ENCODE results near the gene ARID1B. TPM values are rescaled to one million over a fixed set of nuclear protein-coding genes. Genes with fewer than 3 reads are reported as not detected.

Gene ARID1B
- total RNA-seq, 1 experiment from 2014 or later: 91.7 TPM

- in situ Hi-C loops (cut with HindIII; ENCODE audit: low pct_unique_long_range_greater_than_20kb, low sequenced_read_pairs): no loop called here
- Histone ChIP-seq H3K27me3 (ENCODE audit: control insufficient read depth, insufficient read depth, low read length) (no peaks in the 10 kb centered on the region), H3K36me3 (ENCODE audit: control insufficient read depth, insufficient read depth, low read length) (no peaks in the 10 kb centered on the region), H3K4me3 (ENCODE audit: low read depth in 2 of 2, low read length in 2 of 2) (no peak overlapping the region), H3K4me1 (ENCODE audit: control insufficient read depth, insufficient read depth, low read length) (peaks cover 18% of the 10 kb centered on the region), H3K27ac (ENCODE audit: low read length) (no peak overlapping the region), H3K9me3 (ENCODE audit: control insufficient read depth, insufficient read depth, low read depth, low read length) (no peaks in the 10 kb centered on the region)
- DNase-seq (ENCODE audit: low read depth, low spot score) (no peak), ATAC-seq (no peak)
- TF ChIP-seq REST (IDR thresholded peaks at IDR 0.05; ENCODE audit: insufficient read depth in 1 of 2, low read depth in 2 of 2, low read length in 1 of 2) (no peak), CTCF (IDR thresholded peaks at IDR 0.05) (no peak), TCF7L2 (IDR thresholded peaks at IDR 0.05; ENCODE audit: low read depth, low read length) (no peak), POLR2AphosphoS5 (IDR thresholded peaks at IDR 0.05; ENCODE audit: low read depth, low read length) (no peak), SIN3A (IDR thresholded peaks at IDR 0.05; ENCODE audit: borderline replicate concordance, insufficient read depth, low read depth, low read length) (no peak)
- BruUV-seq (replicated peaks): no TSS peak
- ChIA-PET POLR2A (interaction anchor here (0.5 kb wide), 1 partner anchor 91 kb away, joined by 11 read pairs; no protein-coding TSS in a partner anchor), CTCF (no interaction called here)
- intact Hi-C loops (cut with micrococcal nuclease; ENCODE audit: unreplicated experiment): no loop called here
These were observed 47.0 kb downstream of the ARID1B start for GRCh38 chr6:156824142-156824541.

- DNase-seq (ENCODE audit: low read depth, low spot score): no peak
- Histone ChIP-seq H3K9me3 (ENCODE audit: control insufficient read depth, insufficient read depth, low read depth, low read length) (no peaks in the 10 kb centered on the region), H3K27me3 (ENCODE audit: control insufficient read depth, insufficient read depth, low read length) (no peaks in the 10 kb centered on the region), H3K4me1 (ENCODE audit: control insufficient read depth, insufficient read depth, low read length) (peaks cover 18% of the 10 kb centered on the region), H3K36me3 (ENCODE audit: control insufficient read depth, insufficient read depth, low read length) (peaks cover 5% of the 10 kb centered on the region; the same call in 1 of the 2 replicates), H3K27ac (ENCODE audit: low read length) (no peak overlapping the region), H3K4me3 (ENCODE audit: low read depth in 2 of 2, low read length in 2 of 2) (no peak overlapping the region)
- in situ Hi-C loops (cut with HindIII; ENCODE audit: low pct_unique_long_range_greater_than_20kb, low sequenced_read_pairs): no loop called here
- no peak for TF ChIP-seq TCF7L2 (IDR thresholded peaks at IDR 0.05; ENCODE audit: low read depth, low read length)
- no peak for TF ChIP-seq POLR2AphosphoS5 (IDR thresholded peaks at IDR 0.05; ENCODE audit: low read depth, low read length)
- ChIA-PET CTCF (interaction anchor here (0.6 kb wide), 1 partner anchor 425 kb away, joined by 7 read pairs; no protein-coding TSS in a partner anchor), POLR2A (no interaction called here)
- ATAC-seq: no peak
- intact Hi-C loops (cut with micrococcal nuclease; ENCODE audit: unreplicated experiment): no loop called here
- BruUV-seq (replicated peaks): no TSS peak
These were observed 48.3 kb downstream of the ARID1B start for GRCh38 chr6:156825475-156825874.

GRCh38 chr6:156826290-156826955 lies 49.2 kb downstream of the ARID1B start:
- no peak overlapping the region for H3K27ac ChIP-seq (ENCODE audit: low read length)
- H3K9me3 ChIP-seq (ENCODE audit: control insufficient read depth, insufficient read depth, low read depth, low read length): no peaks in the 10 kb centered on the region
- H3K27me3 ChIP-seq (ENCODE audit: control insufficient read depth, insufficient read depth, low read length): no peaks in the 10 kb centered on the region
- CTCF ChIA-PET: interaction anchor here (0.6 kb wide), 1 partner anchor 424 kb away, joined by 7 read pairs; no protein-coding TSS in a partner anchor
- POLR2A ChIA-PET: no interaction called here
- no peak overlapping the region for H3K4me3 ChIP-seq (ENCODE audit: low read depth in 2 of 2, low read length in 2 of 2)
- in situ Hi-C loops (cut with HindIII; ENCODE audit: low pct_unique_long_range_greater_than_20kb, low sequenced_read_pairs): no loop called here
- ATAC-seq (no peak), DNase-seq (ENCODE audit: low read depth, low spot score) (no peak)
- peaks cover 5% of the 10 kb centered on the region; the same call in 1 of the 2 replicates for H3K36me3 ChIP-seq (ENCODE audit: control insufficient read depth, insufficient read depth, low read length)
- intact Hi-C loops (cut with micrococcal nuclease; ENCODE audit: unreplicated experiment): no loop called here
- TF ChIP-seq SIN3A (IDR thresholded peaks at IDR 0.05; ENCODE audit: borderline replicate concordance, insufficient read depth, low read depth, low read length) (no peak), TCF7L2 (IDR thresholded peaks at IDR 0.05; ENCODE audit: low read depth, low read length) (no peak), CTCF (IDR thresholded peaks at IDR 0.05) (no peak), POLR2AphosphoS5 (IDR thresholded peaks at IDR 0.05; ENCODE audit: low read depth, low read length) (no peak), REST (IDR thresholded peaks at IDR 0.05; ENCODE audit: insufficient read depth in 1 of 2, low read depth in 2 of 2, low read length in 1 of 2) (no peak)
- peaks cover 18% of the 10 kb centered on the region for H3K4me1 ChIP-seq (ENCODE audit: control insufficient read depth, insufficient read depth, low read length)
- BruUV-seq (replicated peaks): no TSS peak
